Kidney glomerular epithelial cell (primary cell): ENCODE measurements around the gene DCAF6.

Experiments used
- DNase-seq: peaks from one replicate; lab custom pipeline; 2025; lab: John Stamatoyannopoulos, UW

Gene DCAF6

GRCh38 chr1:167957710-167958109 is 21.2 kb downstream of the DCAF6 start:
- DNase-seq, result no peak

- DNase-seq, result no peak
These were observed 28.2 kb downstream of the DCAF6 start for GRCh38 chr1:167964646-167965045.

GRCh38 chr1:167966050-167966449 is 29.6 kb downstream of the DCAF6 start:
- DNase-seq, result peak; percentile 14

GRCh38 chr1:167968569-167968968 is 32.1 kb downstream of the DCAF6 start:
- DNase-seq, result no peak

- DNase-seq, result no peak
These were observed 37.3 kb downstream of the DCAF6 start for GRCh38 chr1:167973832-167974231.

- no peak for DNase-seq
These were observed 38.2 kb downstream of the DCAF6 start for GRCh38 chr1:167974698-167975097.

- DNase-seq, result no peak
These were observed 40.8 kb downstream of the DCAF6 start for GRCh38 chr1:167977245-167977644.

- no peak for DNase-seq
These were observed 45.5 kb downstream of the DCAF6 start for GRCh38 chr1:167981933-167982332.

- DNase-seq, result no peak
These were observed 47.4 kb downstream of the DCAF6 start for GRCh38 chr1:167983797-167984420.

- no peak for DNase-seq
These were observed 48.5 kb downstream of the DCAF6 start for GRCh38 chr1:167984886-167985489.

- no peak for DNase-seq
These were observed 50.7 kb downstream of the DCAF6 start for GRCh38 chr1:167987174-167987573.

GRCh38 chr1:167991546-167991945 is 55.1 kb downstream of the DCAF6 start:
- DNase-seq, result no peak

GRCh38 chr1:167993720-167994119 is 57.2 kb downstream of the DCAF6 start:
- DNase-seq, result no peak

- no peak for DNase-seq
These were observed 58.1 kb downstream of the DCAF6 start for GRCh38 chr1:167994560-167994959.

GRCh38 chr1:167995038-167995437 is 58.6 kb downstream of the DCAF6 start:
- no peak for DNase-seq

GRCh38 chr1:167996266-167996665 is 59.8 kb downstream of the DCAF6 start:
- DNase-seq, result no peak

- no peak for DNase-seq
These were observed 60.6 kb downstream of the DCAF6 start for GRCh38 chr1:167997037-167997575.

- no peak for DNase-seq
These were observed 63.4 kb downstream of the DCAF6 start for GRCh38 chr1:167999877-168000276.

- no peak for DNase-seq
These were observed 64.2 kb downstream of the DCAF6 start for GRCh38 chr1:168000656-168001055.

- DNase-seq, result no peak
These were observed 64.7 kb downstream of the DCAF6 start for GRCh38 chr1:168001213-168001612.

GRCh38 chr1:168004531-168004930 is 68.0 kb downstream of the DCAF6 start:
- no peak for DNase-seq

GRCh38 chr1:168005529-168005928 is 69.0 kb downstream of the DCAF6 start:
- DNase-seq, result no peak

GRCh38 chr1:168007691-168008090 is 71.2 kb downstream of the DCAF6 start:
- DNase-seq, result no peak

- no peak for DNase-seq
These were observed 72.1 kb downstream of the DCAF6 start for GRCh38 chr1:168008595-168008994.
